ENCODE data around the gene BBS1.
"Not testable (repeated sequence)": the region's sequence is repeated elsewhere in the genome, so short reads cannot be mapped to it uniquely, and the experiment has no call there.

BBS1 gene

DNA sequence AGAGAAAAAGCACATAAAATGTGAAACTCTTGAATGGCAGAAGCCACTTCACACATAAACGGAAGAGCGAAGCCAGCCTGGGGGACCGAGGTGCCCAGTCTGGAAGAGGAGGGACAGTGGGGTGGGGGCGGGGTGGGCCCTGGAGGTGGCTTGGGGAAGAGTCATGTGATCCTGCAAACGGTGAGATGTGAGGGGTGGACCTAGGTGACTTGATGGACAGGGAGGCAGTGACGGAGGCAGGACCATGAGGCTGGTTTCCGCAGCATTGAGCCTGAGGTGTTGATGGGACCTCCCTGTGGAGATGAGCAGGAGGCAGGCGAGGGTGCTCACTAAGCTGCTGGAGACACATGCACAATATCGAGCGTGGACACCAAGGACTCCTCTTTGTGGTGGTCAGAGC, 18.6 kb downstream of the BBS1 start:
- DNase-seq: no peak

DNA sequence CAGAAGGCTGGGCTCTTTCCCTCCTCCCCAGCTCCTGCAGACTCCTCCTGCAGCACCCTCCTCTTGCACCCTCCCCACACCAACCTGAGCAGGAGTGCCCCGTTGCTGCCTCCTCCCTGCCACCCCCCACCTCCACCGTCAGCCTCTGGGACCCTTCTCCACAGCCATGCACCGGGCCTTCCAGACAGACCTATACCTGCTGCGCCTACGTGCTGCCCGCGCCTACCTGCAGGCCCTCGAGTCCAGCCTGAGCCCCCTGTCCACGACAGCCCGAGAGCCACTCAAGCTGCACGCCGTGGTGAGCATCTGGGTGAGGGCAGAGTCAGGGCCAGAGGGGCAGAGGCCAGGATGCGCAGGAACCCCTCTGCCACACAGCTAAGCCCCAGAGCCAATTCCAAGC, 19.2 kb downstream of the BBS1 start:
- DNase-seq: no peak

DNA sequence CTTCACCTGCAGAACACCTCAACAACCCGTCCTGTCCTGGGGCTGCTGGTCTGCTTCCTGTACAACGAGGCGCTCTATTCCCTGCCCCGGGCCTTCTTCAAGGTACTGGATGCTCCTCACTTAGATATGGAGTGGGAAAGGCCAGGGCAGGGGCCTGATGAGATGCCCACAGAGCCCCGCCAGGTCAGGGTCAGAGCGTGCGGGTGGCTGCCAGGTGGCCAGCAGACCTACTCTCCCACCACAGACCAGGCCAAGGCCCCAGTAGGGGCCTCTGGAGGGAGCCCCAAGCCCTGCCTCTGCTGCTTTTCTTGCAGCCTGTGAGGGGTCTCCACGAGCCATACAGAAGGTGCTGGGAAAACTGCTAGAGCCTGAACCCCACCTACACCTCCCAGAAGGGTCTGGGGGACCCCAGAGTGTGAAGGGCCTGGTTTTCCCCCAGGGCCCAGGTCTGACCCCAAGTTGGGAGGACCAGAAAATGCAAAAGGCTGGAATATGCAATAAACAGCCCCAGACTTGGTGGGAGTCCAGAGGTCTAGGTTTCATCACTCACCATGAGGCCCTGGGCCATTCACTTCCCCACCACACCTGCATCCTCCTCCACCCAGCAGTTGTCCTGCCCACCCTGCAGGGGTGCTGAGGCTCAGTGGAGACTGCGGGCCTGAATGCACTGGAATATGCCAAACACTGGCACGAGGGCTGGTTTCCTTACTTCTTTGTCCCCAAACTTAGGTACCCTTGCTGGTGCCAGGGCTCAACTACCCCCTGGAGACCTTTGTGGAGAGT, 20.7 kb downstream of the BBS1 start:
- no peak for DNase-seq

DNA sequence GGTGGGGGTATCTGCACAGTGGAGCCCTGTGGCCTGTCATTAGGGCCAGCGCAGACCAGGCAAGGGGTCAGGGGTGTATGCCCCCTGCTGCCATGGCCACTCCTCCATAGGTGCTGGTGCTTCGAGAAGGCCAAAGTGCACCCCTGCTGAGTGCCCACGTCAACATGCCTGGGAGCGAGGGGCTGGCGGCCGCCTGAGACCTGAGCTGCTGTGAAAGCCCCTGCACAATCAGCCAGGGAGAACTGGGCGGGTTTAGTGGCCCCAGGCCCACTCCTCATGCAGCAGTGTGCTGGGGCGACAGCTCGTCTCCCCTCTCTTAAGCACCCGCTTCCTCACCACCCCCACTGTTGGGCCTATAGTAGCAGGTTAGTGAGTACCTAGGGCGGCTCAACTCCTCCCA, 21.4 kb downstream of the BBS1 start:
- no peak for DNase-seq

DNA sequence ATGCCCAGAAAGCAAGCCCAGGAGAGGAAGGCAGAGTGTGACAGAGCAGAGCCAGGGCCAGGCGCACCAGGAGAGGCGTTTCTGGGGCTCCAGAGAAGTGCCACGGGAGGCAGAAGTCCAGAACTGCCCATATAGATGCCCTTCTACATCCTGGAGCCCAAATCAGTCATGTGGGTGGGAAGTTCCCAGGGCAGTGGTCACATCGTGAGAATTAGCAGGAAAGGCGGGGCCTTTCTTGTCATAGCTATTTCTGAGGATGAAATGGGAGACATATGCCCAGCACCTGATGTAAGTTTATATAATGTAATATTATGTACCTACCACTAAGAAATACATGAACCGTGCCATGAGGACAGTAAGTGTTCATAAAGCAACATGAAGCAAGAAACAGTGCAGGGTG, 22.3 kb downstream of the BBS1 start:
- DNase-seq: no peak

DNA sequence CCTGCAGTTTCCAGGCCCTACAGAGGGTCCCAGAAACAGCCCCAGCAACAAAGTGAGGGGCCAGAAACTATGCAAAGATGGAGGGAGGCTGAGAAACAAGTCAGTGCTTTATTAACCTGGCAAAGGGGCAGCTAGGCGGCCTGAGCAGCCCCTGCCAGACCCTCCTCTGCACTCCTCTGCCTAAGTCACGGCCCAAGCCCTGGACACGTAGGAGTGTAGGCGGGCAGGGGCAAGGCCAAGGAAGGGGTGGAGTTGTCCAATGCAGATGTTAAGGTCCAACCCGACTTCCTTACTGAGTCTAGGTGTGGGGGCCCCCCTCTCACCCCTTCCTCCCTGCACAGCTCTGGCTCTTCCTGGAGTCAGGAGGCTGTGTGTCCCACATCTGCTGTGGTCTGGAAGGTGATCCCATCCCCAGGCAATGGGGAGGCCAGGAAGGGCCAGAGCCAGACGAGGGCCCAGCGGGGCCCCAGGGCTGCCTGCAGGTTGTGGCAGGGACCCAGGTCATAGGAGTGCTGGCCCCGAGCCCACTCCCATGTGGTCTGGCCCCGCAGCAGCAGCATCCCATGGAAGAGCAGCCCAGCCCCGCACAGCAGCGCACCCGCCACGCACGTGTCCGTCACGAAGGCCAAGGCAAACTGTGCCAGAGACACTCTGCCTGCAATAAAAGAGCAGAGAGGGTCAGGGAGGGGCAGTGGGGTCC, 28.9 kb downstream of the BBS1 start:
- DNase-seq: no peak

DNA sequence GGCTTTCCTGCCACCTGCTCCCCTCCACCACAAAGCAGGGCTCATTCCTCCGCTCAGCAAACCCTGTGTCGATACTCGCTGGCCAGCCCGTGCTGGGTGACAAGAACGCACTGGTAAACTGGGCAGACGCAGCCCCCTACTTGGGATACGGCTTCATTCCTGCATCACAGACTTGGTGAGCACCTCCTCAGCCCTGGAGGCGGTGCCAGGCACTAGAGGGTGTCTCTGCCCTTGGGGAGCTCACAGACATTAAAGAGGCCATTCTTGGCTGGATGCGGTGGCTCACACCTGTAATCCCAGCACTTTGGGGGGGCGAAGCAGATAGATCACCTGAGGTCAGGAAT, 29.4 kb downstream of the BBS1 start:
- DNase-seq: no peak

DNA sequence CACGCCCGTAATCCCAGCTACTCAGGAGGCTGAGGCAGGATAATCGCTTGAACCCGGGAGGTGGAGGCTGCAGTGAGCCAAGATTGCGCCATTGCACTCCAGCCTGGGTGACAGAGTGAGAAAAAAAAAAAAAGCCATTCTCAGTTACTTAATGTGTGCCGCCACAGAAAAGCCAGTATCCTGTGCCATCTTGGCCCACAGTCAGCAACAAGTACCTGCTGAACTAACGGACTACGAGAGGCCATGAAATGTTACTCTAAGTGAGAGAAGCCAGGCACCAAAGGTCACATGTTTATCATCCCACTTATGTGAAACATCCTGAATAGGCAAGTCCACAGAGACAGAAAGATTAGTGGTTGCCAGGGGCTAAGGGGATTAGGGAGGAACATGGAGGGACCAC, 30.2 kb downstream of the BBS1 start:
- DNase-seq: not testable (repeated sequence)

DNA sequence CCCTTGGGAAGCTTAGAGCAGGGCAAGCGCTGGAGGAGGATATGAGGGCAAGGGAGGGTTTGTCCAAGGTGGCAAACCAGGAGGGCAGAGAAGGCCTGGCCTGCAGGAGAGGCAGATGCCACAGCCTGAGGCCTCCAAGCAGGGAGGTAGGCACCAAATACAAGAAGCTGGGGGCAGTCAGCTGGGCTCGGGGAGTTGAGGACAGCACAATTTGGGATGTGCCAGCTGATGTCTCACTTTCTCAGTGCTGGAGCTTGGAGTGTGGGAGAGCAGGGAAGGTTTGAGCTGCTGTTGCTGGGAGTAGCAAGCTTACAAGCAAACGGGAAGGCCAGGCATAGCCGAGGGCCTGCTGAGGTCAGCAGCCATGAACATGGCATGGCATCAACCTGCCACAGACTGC, 31.5 kb downstream of the BBS1 start:
- DNase-seq: no peak

DNA sequence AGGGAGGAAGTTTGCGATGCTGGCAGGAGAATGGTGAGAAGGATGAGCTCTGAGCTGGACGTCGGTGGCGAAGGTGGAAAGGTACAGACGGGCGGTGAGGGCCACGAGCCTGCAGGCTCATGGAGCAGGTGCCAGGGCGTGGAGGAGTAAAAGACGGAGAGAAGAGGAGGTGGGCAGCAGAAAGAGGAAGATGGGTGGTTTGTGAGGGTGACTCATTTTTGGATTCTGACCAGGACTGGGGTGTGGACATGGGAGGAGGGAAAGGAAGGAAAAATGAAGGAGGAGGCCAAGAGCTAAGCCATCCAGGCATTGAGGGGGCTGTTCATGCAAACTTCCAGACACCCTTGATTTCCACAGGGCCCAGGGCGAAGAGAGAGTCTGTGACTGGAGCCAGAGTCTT, 31.9 kb downstream of the BBS1 start:
- no peak for DNase-seq

DNA sequence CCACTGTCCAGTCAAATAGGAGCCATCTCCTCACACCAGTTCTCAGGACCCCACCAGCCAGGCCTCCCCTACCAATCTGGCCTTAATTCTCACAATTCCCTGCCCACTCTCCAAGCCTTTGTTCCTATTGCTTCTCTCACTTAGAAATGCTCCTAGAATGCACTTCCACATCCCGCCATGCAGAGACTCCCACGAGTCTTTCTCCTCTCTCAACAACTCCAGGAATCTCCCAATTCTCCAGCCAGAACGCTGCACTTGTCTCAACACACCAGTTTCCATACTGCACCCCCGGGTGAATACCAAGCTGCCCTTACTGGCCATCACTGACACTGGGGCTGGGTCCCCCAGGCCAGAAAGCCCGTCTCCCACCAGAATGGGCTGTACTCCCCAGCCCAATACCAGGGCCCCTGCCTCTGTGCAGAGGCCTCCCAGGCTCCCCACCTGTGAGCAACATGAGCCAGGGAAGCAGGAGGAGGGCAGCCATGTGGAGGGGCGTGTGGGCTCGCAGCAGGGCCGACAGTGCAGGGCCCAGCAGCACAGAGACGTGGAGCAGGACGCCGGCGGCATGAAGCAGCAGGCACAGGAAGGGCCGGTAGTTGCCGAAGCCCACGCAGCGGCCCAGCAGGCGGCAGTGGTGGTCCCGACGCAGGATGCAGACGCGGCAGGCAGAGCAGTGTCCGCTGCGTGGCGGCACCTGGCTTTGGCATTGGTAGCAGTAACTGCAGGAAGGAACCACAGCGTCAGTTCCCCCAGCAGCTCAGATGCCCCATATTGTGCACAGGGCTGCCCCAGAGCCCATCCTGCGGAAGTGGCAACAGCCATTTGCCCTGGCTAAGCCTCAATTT, 33.0 kb downstream of the BBS1 start:
- peak; percentile 82 for DNase-seq

DNA sequence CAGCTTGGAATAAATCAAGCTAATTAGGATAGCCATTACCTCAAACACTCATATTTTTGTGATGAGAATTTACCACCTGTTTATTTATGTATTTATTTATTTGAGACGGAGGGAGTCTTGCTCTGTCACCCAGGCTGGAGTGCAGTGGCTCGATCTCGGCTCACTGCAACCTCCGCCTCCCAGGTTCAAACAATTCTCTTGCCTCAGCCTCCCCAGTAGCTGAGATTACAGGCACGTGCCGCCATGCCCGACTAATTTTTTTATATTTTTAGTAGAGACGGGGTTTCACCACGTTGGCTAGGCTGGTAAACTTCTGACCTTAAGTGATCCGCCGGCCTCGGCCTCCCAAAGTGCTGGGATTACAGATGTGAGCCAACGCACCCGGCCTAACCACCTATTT, 34.5 kb downstream of the BBS1 start:
- DNase-seq: not testable (repeated sequence)

DNA sequence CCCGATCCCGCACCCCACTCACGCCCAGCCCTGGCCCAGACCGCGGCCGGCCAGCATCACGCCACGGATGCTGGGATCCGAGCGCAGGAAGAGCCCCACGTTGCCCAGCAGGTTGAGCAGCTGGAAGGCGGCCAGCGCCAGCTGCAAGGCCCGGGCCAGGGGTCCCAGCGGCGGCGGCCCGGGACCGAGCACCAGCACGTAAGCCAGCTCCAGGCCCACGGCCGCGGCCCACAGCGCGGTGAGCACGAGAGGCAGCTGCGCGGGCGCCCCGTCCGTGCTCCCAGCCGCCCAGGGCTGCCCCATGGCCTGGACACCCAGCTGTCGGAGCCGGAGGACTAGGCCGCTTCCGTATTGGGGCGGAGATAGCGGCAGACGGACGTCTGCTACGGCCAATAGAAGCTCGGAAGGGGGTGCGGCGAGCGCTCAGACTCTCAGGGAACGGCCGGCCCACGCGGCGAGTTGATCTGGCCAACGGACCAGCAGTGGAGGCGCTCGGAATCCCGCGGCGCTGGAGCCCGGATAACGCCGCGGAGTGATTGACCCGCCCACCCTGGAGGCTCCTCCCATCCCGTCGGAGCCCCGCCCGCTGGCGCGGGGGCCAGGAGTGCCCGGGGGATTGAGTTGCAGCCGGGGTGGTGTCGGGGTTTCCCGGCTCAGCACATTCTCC, 35.4 kb downstream of the BBS1 start, which contains the start of gene ZDHHC24:
Gene ZDHHC24, minus strand, starts transcription at position 348 of the 667 bp plus-strand sequence. Its CDS starts 45 bp downstream, at position 303.
- peak; percentile 96 for DNase-seq

DNA sequence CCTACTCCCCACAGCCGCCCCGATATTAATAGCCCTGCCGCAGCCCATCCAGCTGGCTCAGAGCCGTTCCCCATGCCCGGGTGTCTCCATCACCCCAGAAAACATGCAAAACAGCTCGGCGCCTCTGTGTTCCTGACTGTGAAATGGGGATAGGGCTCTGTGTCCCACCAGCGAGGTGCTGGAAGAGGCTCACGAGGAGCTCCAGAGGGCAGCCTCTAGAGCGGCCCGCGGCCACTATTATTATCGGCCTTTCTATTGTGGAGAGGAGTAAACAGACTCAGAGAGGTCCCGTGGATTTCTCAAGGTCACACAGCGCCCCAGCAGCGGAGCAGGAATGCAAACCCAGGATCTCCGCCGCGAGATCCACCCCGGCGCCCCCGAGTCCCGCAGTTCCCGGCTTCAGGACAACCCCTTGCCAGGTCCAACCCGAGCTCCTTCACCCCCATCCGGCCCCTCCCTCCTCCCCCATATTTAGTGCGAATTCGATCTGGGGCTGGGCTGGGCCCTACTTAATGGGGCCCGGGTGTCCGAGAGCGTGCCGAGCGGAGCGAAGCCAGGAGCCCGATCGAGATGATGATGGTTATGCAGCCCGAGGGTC, 36.0 kb downstream of the BBS1 start, which contains the start of gene ACTN3:
Gene ACTN3, plus strand, starts transcription at position 536 of the 598 bp plus-strand sequence. Its CDS starts 35 bp downstream, at position 571.
- peak; percentile 62 for DNase-seq

DNA sequence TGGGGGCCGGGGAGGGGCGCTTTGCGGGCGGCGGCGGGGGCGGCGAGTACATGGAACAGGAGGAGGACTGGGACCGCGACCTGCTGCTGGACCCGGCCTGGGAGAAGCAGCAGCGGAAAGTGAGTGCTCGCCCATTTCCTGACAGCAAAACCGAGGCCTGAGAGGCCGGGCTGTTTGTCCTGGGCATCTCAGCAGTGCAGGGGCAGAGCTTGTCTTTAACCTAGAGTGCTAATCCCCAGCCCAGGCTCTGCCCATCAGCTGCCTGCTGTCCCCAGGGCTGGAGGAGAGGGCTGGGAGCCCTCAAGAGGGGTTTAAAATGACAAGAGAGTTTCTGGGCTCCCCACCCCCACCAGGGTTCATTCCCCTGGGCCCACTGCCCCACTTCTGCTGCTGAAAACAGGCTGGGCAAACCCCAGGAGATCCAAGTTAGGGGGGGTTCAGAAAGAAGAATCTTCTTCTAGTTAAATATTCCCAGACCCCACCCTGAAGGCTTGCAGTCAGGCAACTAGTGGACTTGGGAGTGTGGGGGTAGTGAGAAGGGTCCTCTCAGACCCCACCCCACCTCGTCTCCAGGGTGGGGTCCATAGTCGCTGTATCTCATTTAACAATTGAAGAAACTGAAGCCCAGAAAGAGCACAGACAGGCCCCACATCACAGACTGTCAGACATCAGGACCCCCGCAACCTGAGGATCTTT, 36.7 kb downstream of the BBS1 start:
- DNase-seq: no peak

DNA sequence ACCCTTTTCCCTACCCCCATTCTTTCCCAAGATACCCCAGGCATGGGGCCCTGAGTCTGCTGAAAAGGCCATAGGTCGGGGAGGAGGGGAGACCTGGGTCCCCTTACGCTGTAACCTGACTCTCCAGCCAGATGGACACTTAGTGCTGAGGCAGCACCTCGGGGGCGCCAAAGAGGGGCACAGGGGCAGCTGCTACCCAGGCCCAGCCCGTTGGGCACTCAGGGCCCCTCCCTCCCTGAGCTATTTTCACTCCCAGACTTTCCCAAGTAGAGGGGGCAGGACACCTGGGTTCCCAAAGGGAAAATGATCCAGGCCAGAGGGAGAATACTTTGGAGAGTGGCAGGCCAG, 37.2 kb downstream of the BBS1 start:
- DNase-seq: peak; percentile 50

DNA sequence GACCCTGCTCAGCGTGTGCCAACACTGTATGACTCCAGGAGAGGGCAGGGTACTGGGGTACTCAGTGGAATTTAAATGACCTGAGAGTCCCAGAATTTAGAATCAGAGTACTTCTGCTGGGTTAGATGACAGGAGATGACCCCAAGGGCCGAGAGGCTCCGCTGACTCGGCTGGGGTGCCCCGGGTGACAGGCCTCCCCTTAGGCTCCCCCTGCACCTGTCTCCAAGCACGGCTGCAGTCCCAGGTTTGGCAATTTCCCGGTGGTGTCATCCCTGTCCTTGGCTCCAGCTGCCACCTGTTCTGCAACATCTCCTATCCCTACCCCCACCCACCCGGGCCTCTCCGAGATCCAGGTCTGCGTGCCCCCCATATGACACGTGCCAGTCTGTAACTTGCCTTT, 37.6 kb downstream of the BBS1 start:
- peak; percentile 55 for DNase-seq

DNA sequence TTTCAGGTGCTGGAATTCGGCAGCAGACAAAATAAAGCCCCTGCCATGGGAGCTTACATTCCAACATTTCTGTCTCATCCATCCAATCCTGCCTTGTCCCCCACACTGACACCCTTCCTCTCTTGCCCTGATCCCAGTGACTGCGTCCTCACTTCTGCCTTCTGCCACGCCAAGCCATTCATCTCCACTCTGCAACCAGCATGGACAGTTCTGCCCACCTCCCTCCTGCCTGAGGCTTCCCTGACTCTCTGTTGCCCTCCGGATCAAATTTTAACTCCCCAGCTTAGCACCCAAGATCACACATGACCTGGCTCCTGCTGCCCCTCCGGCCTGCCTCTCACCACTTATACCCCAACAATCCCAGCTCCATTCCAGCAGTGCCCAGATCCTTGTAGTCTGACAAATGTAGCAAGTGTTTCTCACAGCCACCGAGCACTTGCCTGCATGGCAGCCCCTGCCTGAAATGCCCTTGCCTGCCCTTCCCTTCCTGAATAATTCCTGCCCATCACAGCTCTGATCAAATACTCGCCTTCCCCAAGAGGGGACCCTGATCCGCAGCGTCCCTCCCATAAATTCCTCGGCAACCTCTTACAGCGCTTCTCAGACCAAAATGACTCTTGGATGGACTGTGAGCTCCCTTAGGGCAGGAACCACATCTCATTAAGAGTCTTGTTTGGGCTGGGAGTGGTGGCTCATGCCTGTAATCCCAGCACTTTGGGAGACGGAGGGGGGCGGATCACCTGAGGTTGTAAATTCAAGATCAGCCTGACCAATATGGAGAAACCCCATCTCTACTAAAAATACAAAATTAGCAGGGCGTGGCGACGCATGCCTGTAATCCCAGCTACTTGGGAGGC, 38.6 kb downstream of the BBS1 start:
- DNase-seq: no peak

DNA sequence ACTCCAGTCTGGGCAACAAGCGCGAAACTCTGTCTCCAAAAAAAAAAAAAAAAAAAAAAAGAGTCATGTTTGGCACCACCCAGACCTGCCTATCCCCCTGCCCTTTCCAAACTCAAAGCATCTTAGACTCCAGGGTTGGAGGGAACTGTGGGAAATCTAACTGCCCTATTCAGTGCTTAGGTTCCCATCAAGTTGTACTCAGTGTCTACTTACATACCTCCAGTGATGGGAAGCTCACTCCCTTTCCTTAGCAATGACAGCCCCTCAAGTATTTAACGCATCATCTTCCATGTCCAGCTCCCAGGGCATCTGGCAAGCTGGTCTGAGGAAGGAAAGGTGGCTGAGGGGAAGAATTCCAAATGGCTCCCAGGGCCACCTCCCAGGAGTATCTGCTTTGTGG, 39.3 kb downstream of the BBS1 start:
- no peak for DNase-seq

DNA sequence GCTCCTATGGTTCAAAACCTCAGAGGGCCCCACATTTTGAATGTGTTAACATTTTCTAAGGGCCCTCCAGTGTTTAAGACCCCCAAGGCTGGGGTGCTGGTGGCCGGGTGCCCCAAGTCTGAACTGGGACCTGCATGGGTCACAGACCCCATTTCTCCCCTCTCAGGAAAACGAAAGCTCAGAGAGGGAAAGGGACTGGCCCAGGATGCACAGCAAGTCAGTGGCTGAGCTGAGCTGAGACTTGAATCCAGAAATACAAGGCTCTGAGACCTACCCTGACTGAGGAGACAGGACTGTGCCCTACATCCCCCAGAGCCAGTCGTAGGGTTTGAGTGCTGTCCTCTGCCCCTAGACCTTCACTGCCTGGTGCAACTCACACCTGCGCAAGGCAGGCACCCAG, 40.5 kb downstream of the BBS1 start:
- DNase-seq: no peak

DNA sequence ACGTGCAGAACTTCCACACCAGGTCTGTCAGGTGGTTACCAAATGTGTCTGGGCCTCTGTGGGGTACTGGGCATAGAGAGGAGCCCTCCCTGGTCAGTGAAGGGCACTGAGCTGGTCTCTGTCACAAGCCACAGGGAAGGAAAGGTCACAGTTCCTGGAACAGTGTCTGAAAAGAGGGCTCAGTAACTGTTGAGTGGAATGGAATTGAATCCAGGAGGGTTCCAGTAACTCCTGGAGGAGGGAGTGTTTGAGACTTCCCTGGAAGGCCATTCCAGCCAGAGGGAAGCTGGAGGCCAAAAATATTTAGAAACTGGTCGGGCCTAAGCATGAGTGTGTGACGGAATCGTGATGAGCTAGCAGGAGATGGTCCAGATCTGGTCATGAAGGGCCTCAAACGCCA, 44.2 kb downstream of the BBS1 start:
- DNase-seq: no peak
